A673 (cell line): Measurements from ENCODE around the gene SCN3A.

ENCODE experiments used
- EZH2 ChIP-seq: fragments of 200-600 bp; sonication (generic); IDR thresholded peaks from 2 replicates; pipeline ENCODE4 v1.6.1; 2017; ENCODE audit warnings: borderline replicate concordance, low read depth, mild to moderate bottlenecking, mixed read lengths, antibody characterized with exemption, low read length; ENCODE audit not compliant: poor library complexity, severe bottlenecking
- TF ChIP-seq, protein P1 (sequence below): fragments of 300-800, 200-600 bp; sonication (generic); conservative IDR thresholded peaks from 2 replicates; pipeline ENCODE4 v1.5.1; 2017; ENCODE audit warnings: low read depth, mild to moderate bottlenecking, antibody characterized with exemption, low read length, moderate library complexity, mixed read lengths

GRCh38 chr2:165182029-165182428 lies 21.8 kb downstream of the SCN3A start:
- TF ChIP-seq, protein P1, sequence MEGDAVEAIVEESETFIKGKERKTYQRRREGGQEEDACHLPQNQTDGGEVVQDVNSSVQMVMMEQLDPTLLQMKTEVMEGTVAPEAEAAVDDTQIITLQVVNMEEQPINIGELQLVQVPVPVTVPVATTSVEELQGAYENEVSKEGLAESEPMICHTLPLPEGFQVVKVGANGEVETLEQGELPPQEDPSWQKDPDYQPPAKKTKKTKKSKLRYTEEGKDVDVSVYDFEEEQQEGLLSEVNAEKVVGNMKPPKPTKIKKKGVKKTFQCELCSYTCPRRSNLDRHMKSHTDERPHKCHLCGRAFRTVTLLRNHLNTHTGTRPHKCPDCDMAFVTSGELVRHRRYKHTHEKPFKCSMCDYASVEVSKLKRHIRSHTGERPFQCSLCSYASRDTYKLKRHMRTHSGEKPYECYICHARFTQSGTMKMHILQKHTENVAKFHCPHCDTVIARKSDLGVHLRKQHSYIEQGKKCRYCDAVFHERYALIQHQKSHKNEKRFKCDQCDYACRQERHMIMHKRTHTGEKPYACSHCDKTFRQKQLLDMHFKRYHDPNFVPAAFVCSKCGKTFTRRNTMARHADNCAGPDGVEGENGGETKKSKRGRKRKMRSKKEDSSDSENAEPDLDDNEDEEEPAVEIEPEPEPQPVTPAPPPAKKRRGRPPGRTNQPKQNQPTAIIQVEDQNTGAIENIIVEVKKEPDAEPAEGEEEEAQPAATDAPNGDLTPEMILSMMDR: no peak
- no peak for TF ChIP-seq EZH2
